ENCODE results near the gene HOXD3.

Gene HOXD3

DNA sequence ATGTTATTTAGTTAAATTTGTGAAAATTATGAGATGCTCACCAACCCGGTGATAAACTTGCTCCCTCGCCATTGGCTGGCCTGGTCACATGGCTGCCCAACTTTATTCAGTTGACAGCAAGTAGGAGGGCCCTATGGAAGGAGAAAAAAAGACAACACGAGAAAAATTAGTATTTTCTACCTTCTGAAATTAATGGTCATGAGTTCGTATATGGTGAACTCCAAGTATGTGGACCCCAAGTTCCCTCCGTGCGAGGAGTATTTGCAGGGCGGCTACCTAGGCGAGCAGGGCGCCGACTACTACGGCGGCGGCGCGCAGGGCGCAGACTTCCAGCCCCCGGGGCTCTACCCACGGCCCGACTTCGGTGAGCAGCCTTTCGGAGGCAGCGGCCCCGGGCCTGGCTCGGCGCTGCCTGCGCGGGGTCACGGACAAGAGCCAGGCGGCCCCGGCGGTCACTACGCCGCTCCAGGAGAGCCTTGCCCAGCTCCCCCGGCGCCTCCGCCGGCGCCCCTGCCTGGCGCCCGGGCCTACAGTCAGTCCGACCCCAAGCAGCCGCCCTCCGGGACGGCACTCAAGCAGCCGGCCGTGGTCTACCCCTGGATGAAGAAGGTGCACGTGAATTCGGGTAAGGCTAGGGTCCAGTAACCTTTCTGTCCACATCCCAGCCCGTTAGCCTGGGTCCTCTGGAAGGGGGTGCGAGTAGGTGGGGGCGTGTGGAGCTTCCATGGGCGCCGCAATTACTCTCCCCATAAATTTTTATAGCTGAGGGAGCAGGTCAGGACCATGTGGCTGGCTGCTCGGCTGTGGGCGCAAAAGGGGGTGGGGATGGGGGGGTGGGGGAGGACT, 5.4 kb upstream of the HOXD3 start, which contains the start of gene HOXD4:
TSS of gene HOXD4 (plus strand) at position 109 of the 846 bp plus-strand sequence. CDS start at position 193, 84 bp downstream.
- Mint-ChIP-seq H3K27ac (ENCODE audit: low read depth) (no peak within 1 kb of the TSS), H3K27me3 (peaks cover 91% of the 10 kb centered on the region), H3K9me3 (no peaks in the 10 kb centered on the region), H3K36me3 (ENCODE audit: insufficient read depth) (peaks cover 1% of the 10 kb centered on the region), H3K4me3 (no peak within 1 kb of the TSS), H3K4me1 (no peaks in the 10 kb centered on the region)
- ATAC-seq (replicated peaks; ENCODE audit: extremely low read depth, poor library complexity, severe bottlenecking): no peak
- DNase-seq (ENCODE audit: low spot score in 2 of 2): no peak

DNA sequence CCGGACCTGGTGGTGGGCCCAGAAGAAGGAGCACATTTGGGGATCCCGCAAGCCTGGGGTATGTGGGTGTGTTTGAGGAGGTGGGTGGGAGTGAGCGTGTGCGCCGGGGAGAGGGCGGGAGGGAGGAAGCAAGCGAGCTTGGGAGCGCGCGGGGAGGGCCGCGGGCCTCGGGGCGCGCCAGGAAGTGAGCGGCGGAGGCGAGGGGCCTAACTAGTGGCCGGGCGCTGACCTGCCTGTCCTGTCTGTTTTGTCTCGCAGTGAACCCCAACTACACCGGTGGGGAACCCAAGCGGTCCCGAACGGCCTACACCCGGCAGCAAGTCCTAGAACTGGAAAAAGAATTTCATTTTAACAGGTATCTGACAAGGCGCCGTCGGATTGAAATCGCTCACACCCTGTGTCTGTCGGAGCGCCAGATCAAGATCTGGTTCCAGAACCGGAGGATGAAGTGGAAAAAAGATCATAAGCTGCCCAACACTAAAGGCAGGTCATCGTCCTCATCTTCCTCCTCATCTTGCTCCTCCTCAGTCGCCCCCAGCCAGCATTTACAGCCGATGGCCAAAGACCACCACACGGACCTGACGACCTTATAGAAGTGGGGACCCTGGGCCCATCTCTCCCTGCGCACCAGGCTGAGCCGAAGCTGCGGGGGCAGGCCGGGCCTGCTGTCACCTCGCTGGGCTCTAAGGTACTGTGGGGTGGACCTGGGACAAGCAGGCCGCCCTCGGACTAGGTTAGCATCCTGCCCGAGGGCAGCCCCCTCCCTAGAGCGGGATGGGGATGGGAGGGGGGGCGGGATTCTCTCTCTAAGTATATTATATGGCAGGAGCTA, 4.5 kb upstream of the HOXD3 start:
- H3K4me1 Mint-ChIP-seq: peaks cover 4% of the 10 kb centered on the region
- no peak overlapping the region for H3K27ac Mint-ChIP-seq (ENCODE audit: low read depth)
- peaks cover 91% of the 10 kb centered on the region for H3K27me3 Mint-ChIP-seq
- ATAC-seq (replicated peaks; ENCODE audit: extremely low read depth, poor library complexity, severe bottlenecking): no peak
- no peaks in the 10 kb centered on the region for H3K9me3 Mint-ChIP-seq
- DNase-seq (ENCODE audit: low spot score in 2 of 2): no peak
- no peak overlapping the region for H3K4me3 Mint-ChIP-seq
- peaks cover 3% of the 10 kb centered on the region for H3K36me3 Mint-ChIP-seq (ENCODE audit: insufficient read depth)

DNA sequence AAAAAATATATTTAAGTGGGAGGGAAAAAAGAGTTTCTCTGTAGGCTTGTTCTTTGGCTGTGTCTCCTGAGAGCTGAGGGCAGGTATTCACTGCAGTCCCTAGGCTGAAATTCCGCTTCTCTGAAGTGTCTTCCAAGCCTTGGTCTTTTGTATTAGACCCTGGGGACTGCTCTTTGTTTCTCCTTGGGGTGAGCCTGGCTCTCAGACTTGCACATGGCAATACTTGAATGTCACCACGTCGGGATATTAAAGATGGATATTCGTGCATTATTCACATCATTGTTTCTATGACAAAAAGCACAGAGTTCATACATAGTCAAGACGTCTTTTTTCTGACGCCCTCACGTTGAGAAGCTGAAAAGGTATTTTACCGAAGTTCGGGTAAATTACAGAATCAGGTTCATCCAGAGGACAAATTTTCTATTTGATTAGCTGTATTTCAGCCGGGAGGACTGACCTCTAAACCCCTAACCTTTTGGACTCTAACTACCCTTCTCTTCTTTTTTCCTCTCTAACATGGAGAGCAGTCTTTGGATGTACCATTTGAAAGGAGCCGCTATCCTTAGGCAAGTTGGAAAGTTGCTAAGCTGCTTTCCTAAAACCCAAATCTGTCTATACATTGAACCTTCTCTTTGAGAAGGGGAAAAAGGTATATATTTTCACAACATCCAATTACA, 2.4 kb upstream of the HOXD3 start:
- Mint-ChIP-seq H3K4me1 (peaks cover 6% of the 10 kb centered on the region), H3K9me3 (no peaks in the 10 kb centered on the region), H3K4me3 (no peak overlapping the region), H3K27me3 (peaks cover 91% of the 10 kb centered on the region), H3K36me3 (ENCODE audit: insufficient read depth) (peaks cover 9% of the 10 kb centered on the region), H3K27ac (ENCODE audit: low read depth) (no peak overlapping the region)
- DNase-seq (ENCODE audit: low spot score in 2 of 2) (no peak), ATAC-seq (replicated peaks; ENCODE audit: extremely low read depth, poor library complexity, severe bottlenecking) (no peak)

DNA sequence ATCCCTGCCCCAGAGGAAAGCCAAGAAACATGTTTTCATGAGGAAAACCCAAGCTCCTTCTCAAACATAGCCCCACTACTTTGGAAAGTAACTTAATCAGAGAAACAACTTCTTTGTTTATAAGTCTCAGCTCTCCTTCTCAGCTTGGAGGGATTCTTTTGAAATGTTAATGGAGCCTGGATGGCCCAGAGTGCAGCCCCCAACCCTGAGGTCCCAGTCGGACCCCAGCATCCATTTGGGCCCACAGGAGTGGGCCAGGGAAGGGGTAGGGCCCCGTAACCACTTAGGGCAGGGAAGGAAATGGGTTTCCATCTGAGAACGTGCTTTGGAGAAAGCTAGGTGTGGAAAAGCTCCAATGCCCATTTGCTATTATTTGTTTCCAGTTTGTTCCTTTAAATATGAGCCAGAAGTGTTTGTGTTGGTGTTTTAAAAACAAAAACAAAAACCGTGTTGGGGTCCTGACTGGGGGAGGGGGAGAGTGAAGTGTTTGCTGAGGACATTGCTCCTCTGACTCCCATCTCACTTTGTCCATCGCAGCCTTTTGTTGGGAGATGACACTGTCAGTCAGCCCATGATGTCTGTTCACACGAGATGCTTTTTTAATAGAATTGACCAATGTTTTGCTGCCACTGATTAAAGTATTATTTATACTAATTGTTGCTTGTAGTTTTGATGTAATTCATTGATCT, 1.6 kb upstream of the HOXD3 start:
- DNase-seq (ENCODE audit: low spot score in 2 of 2) (no peak), ATAC-seq (replicated peaks; ENCODE audit: extremely low read depth, poor library complexity, severe bottlenecking) (no peak)
- Mint-ChIP-seq H3K36me3 (ENCODE audit: insufficient read depth) (peaks cover 9% of the 10 kb centered on the region), H3K9me3 (no peaks in the 10 kb centered on the region), H3K27me3 (peaks cover 91% of the 10 kb centered on the region), H3K4me1 (peaks cover 6% of the 10 kb centered on the region), H3K27ac (ENCODE audit: low read depth) (no peak overlapping the region), H3K4me3 (no peak overlapping the region)

DNA sequence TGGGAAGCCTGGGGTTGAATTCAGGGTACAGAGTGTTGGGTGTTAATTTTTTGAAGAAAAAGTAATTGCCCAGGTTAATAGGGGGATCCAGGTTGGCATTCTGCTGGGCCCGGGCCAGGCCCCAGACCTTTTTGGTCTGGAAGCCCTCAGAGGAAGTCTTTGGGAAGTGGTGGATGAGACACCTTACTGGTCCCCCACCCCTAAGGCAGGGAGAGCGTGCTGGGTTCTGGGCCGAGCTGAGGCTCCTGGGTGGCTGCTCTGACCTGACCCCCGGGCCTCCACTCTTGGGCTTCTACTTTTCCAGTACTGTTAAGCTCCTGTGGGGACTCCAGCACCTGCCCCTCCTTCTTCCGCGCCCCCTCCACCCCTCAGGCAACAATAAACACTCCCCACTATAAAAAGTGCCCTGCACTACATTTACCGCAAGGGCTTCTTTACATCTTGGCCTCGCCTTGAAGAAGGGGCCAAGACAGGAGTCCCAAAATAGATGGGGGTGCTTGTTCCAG, 753 bp upstream of the HOXD3 start:
- peaks cover 91% of the 10 kb centered on the region for H3K27me3 Mint-ChIP-seq
- DNase-seq (ENCODE audit: low spot score in 2 of 2): no peak
- peaks cover 6% of the 10 kb centered on the region for H3K4me1 Mint-ChIP-seq
- H3K4me3 Mint-ChIP-seq: no peak overlapping the region
- H3K36me3 Mint-ChIP-seq (ENCODE audit: insufficient read depth): peaks cover 11% of the 10 kb centered on the region
- no peaks in the 10 kb centered on the region for H3K9me3 Mint-ChIP-seq
- no peak for ATAC-seq (replicated peaks; ENCODE audit: extremely low read depth, poor library complexity, severe bottlenecking)
- no peak overlapping the region for H3K27ac Mint-ChIP-seq (ENCODE audit: low read depth)

DNA sequence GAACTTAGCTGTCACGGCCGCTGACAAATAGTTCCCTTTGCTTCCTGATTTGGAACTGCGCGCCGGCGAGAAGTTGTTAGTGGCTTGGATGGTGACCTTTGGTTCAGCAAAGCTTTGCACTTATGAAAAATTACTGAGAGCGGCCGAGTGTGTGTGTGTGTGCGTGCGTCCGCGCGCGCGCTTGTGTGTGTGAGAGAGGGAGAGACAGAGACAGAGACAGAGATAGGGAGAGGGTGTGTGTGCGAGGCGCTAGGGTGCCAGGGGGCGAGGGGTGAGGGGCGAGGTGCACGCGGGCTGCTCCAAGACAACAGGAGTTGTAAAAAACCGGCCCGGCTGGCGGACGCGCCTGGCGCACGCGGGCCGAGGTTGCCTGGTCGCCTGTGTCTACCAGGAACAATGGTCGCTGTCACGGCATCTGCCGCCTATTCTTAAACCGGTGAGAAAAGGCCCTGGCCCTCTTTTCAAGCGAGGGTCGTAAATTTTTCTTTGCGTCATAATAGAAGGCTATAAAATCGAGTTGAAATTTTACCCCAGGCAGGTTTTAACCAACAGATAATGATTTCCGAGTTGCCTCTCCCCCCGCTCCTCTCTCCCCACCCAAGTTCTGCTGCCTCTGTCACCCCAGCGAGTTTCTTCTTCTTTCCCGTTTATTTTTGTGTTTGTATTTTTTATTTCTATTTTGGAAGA, 535 bp downstream of the HOXD3 start:
- Mint-ChIP-seq H3K9me3 (no peaks in the 10 kb centered on the region), H3K4me1 (peaks cover 6% of the 10 kb centered on the region), H3K36me3 (ENCODE audit: insufficient read depth) (peaks cover 9% of the 10 kb centered on the region), H3K27ac (ENCODE audit: low read depth) (no peak overlapping the region), H3K27me3 (peaks cover 99% of the 10 kb centered on the region), H3K4me3 (peak overlapping the region; percentile 18)
- ATAC-seq (replicated peaks; ENCODE audit: extremely low read depth, poor library complexity, severe bottlenecking): no peak
- DNase-seq (ENCODE audit: low spot score in 2 of 2): no peak

DNA sequence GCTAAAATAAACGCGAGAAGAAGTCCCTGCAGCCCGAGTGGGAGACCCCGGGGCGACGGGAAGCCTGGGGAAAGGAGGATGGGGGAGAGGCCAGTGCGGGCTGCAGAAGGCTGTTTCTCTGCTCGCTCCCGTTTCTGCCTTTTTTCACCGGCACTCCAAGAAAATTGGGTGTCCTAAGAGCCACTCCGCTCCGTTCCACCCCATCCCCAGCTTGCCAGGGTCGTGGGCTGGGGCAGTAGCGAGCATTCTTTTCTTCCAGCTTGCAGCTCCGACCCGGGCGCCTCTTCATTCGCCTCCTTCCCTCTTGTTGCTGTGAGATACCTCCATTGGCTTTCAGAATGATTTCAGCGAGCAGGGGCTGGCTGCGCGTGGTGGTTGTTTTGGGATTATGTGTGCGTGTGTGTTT, 1.1 kb downstream of the HOXD3 start:
- ATAC-seq (replicated peaks; ENCODE audit: extremely low read depth, poor library complexity, severe bottlenecking) (no peak), DNase-seq (ENCODE audit: low spot score in 2 of 2) (no peak)
- Mint-ChIP-seq H3K4me1 (peaks cover 8% of the 10 kb centered on the region), H3K4me3 (no peak overlapping the region), H3K36me3 (ENCODE audit: insufficient read depth) (peaks cover 10% of the 10 kb centered on the region), H3K9me3 (no peaks in the 10 kb centered on the region), H3K27ac (ENCODE audit: low read depth) (no peak overlapping the region), H3K27me3 (peaks cover 99% of the 10 kb centered on the region)

DNA sequence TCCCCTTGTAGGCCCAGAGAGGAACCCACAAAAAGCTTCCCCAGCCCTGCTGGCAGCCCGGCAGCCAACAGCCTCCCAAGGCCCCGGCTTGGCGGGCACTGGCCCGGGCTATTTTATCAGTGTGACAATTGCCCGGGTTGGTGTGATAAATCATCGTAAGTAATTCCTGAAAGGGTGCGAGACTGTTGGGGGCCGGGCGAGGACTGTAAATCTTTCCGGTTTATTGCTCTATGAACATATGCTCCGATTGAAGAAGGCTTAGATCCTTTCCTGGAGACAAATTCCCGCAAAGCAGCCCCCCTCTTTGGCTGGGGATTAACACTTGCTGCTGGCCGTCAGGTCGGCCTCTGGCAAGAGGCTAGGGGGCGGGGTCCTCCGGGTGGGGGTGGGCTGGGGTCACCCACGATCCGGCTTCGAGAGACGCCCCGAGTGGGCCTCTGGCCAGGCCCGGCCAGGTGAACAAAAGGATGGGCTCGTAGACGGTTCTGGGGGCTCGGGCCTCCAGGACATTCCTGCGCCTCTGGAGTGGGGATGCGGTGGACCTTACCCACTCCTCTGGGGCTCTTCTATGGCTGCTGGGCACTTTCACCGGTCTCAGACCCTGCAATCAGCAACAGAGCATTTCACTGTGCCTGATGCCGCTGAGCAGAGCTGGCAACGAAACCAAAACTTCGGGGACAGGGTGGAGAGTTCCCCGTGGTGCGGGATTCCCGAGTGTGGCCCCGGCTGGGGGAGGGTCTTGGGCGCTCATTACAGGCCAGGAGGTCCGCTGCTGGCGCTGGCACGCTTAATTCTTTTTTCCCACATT, 2.0 kb downstream of the HOXD3 start:
- Mint-ChIP-seq H3K9me3 (no peaks in the 10 kb centered on the region), H3K4me3 (no peak overlapping the region), H3K27me3 (peaks cover 100% of the 10 kb centered on the region), H3K36me3 (ENCODE audit: insufficient read depth) (peaks cover 17% of the 10 kb centered on the region), H3K4me1 (peaks cover 17% of the 10 kb centered on the region), H3K27ac (ENCODE audit: low read depth) (no peak overlapping the region)
- ATAC-seq (replicated peaks; ENCODE audit: extremely low read depth, poor library complexity, severe bottlenecking) (no peak), DNase-seq (ENCODE audit: low spot score in 2 of 2) (no peak)

DNA sequence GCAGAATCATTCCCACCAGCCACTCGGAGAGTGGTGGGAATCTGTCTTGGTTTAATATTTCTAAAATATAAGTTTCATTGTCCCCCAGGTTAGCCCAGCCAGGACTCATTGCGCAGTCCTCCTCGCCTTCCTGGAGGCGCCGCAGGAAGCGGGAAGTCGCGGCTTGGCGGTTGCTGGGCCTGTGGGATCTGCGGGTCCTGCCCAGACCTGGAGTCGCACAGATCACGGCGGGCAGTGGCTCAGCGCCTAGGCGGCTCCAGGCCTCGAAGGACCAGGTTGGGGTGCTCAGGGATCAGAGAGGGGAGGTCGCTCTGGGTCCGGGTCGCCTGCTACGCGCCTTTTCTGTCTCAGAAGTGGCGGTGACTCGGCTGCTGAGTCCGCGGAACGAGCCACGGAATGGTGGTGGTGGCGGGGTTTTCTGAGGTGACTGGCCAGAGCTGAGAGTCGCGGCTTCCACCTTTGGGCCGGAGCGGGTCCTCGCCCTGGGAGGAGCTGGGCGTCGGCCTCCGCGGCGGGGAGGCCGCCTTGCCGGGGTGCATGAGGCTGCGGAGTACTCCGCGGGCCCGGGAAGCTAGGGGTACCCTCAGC, 2.6 kb downstream of the HOXD3 start:
- Mint-ChIP-seq H3K27me3 (peaks cover 100% of the 10 kb centered on the region), H3K9me3 (no peaks in the 10 kb centered on the region), H3K4me1 (peaks cover 21% of the 10 kb centered on the region), H3K27ac (ENCODE audit: low read depth) (no peak overlapping the region), H3K36me3 (ENCODE audit: insufficient read depth) (peaks cover 21% of the 10 kb centered on the region), H3K4me3 (no peak overlapping the region)
- ATAC-seq (replicated peaks; ENCODE audit: extremely low read depth, poor library complexity, severe bottlenecking) (no peak), DNase-seq (ENCODE audit: low spot score in 2 of 2) (no peak)

DNA sequence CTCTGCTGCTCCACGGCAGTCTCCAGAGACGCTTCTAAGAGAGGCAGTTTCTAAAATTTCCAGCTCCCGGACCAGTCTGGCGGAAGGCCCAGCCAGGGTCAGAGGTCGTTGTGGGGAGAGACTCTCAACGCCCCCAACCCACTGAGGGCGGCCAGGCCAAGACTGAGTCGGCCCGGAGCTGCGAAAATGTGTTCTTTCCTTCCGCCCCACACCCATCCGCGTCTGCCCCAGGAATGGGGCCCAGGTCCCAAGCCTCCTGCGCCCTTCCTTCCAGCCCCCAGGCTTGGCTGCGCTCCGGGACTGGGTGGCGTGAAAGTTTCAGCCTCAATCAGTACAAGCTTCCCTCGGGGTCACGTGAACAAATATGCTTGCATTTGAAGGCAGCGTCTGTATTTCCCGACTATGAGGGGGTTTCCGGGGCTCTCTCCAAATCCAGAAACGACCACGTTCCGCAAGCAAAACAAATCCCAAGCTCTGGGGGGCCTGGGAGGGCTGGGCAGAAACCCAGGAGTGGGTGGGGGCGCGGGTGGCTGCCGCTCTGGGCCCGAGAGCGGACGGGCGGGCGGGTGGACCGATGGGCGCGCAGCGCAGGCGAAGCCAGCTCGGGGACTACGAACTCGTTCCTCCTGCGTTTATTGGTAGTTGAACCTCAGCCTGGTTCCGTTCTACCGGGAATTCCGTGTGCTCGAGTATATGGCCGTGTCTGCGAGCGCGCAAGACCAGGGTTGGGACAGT, 3.3 kb downstream of the HOXD3 start:
- H3K9me3 Mint-ChIP-seq: no peaks in the 10 kb centered on the region
- H3K4me1 Mint-ChIP-seq: peaks cover 21% of the 10 kb centered on the region
- no peak overlapping the region for H3K27ac Mint-ChIP-seq (ENCODE audit: low read depth)
- no peak overlapping the region for H3K4me3 Mint-ChIP-seq
- DNase-seq (ENCODE audit: low spot score in 2 of 2) (no peak), ATAC-seq (replicated peaks; ENCODE audit: extremely low read depth, poor library complexity, severe bottlenecking) (no peak)
- peaks cover 23% of the 10 kb centered on the region for H3K36me3 Mint-ChIP-seq (ENCODE audit: insufficient read depth)
- peaks cover 100% of the 10 kb centered on the region for H3K27me3 Mint-ChIP-seq
